ENCODE measurements around the gene LRP1B. TPM values are rescaled to one million over a fixed set of nuclear protein-coding genes. Genes with fewer than 3 reads are reported as not detected.

LRP1B gene
- total RNA-seq, 4 donors from 2014 or later, result 1.2 to 3.3 (median 2.6) TPM

DNA sequence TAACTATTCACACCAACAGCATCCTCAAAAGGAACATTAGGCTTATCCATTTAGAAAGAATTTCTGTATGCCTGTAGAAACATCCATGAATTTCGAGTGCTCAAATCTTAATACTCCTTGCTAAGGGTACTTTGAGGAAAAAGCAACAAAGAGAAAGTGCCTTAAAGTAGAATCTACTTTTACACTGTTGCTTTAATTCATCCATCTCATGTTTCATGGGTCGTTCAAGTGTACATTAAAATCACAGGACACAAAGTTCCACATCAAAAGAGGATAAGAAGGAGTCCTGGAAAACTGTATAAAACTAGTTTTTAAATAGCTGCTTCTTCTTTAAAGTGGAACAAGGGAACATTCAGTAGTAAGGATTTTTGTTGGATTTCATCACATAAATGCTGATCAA, 54.5 kb downstream of the LRP1B start:
- H3K27me3 ChIP-seq, result no peaks in the 10 kb centered on the region
- H3K9me3 ChIP-seq, result no peaks in the 10 kb centered on the region
- no peaks in the 10 kb centered on the region for H3K36me3 ChIP-seq
- H3K4me3 ChIP-seq, result no peak overlapping the region
- WGBS, 2 donors, result 33 to 37% methylated on average over 2 of the region's 2 CpGs
- H3K27ac ChIP-seq, result no peak overlapping the region
- H3K4me1 ChIP-seq, result no peaks in the 10 kb centered on the region
- TF ChIP-seq EP300 (IDR thresholded peaks at IDR 0.05) (no peak), POLR2A (IDR thresholded peaks at IDR 0.05) (no peak), CTCF (IDR thresholded peaks at IDR 0.05) (no peak)
- no peak for DNase-seq (ENCODE audit: low spot score in 2 of 2)

GRCh38 chr2:142075826-142076225, 55.0 kb downstream of the LRP1B start:
- 72 to 74% methylated on average over 2 of the region's 2 CpGs for WGBS, 2 donors
- H3K9me3 ChIP-seq, result no peaks in the 10 kb centered on the region
- H3K36me3 ChIP-seq, result no peaks in the 10 kb centered on the region
- H3K4me1 ChIP-seq, result no peaks in the 10 kb centered on the region
- TF ChIP-seq POLR2A (IDR thresholded peaks at IDR 0.05) (no peak), CTCF (IDR thresholded peaks at IDR 0.05) (no peak), EP300 (IDR thresholded peaks at IDR 0.05) (no peak)
- no peaks in the 10 kb centered on the region for H3K27me3 ChIP-seq
- no peak overlapping the region for H3K4me3 ChIP-seq
- H3K27ac ChIP-seq, result no peak overlapping the region
- DNase-seq (ENCODE audit: low spot score in 2 of 2), result no peak

DNA sequence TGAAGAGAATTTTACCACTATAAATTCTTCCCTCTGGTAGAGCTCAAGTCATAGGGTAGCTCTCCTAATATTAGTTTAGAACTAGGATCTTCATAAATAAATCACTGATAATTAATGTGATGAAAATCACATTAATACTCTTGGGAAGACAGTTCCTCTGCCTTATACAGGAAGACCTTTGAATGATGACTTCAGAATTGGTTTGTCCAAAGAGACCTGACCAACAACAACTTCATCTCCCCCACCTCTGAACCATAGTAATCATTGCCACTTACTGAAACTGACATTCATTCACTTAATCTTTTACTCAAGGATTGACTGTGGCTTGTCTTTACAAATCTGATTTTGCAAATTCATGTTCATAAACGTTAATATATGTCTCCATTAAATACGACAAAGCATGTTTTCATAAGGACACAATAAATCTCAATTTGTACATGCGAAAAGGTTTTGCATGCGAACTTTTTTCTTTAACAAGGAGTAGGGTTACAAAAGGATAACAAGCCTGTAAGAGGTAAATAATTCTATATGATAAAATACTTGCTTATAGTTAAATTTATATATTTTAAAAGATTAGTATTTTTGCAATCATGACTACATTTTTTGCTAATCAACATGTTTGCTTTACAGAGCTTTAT, 61.4 kb downstream of the LRP1B start:
- no peak for DNase-seq (ENCODE audit: low spot score in 2 of 2)

GRCh38 chr2:142065700-142066099, 65.1 kb downstream of the LRP1B start:
- TF ChIP-seq CTCF (IDR thresholded peaks at IDR 0.05) (no peak), POLR2A (IDR thresholded peaks at IDR 0.05) (no peak)
- H3K36me3 ChIP-seq, result no peaks in the 10 kb centered on the region
- 44 to 45% methylated on average over 3 of the region's 3 CpGs for WGBS, 2 donors
- no peaks in the 10 kb centered on the region for H3K9me3 ChIP-seq
- H3K27ac ChIP-seq, result no peak overlapping the region
- no peaks in the 10 kb centered on the region for H3K27me3 ChIP-seq
- no peak for DNase-seq (ENCODE audit: low spot score in 2 of 2)
- H3K4me3 ChIP-seq, result no peak overlapping the region
- peaks cover 0 to 4% (median 0%) of the 10 kb centered on the region in 4 donors for H3K4me1 ChIP-seq

More for the DNA sequence above, 61.4 kb downstream of the LRP1B start:
- TF ChIP-seq POLR2A (IDR thresholded peaks at IDR 0.05) (no peak), CTCF (IDR thresholded peaks at IDR 0.05) (no peak), EP300 (IDR thresholded peaks at IDR 0.05) (no peak)
- Histone ChIP-seq H3K27ac (no peak overlapping the region), H3K27me3 (no peaks in the 10 kb centered on the region), H3K4me3 (no peak overlapping the region), H3K36me3 (no peaks in the 10 kb centered on the region), H3K4me1 (peaks cover 0 to 4% (median 0%) of the 10 kb centered on the region in 4 donors), H3K9me3 (no peaks in the 10 kb centered on the region)
- 86% methylated on average over 4 of the region's 4 CpGs for WGBS, 2 donors

- no peak for TF ChIP-seq EP300 (IDR thresholded peaks at IDR 0.05)
- no peak overlapping the region for H3K4me3 ChIP-seq
- no peak for DNase-seq (ENCODE audit: low spot score in 2 of 2)
- no peaks in the 10 kb centered on the region for H3K9me3 ChIP-seq
- H3K4me1 ChIP-seq, result peaks cover 0 to 4% (median 0%) of the 10 kb centered on the region in 4 donors
- no peak overlapping the region for H3K27ac ChIP-seq
- WGBS, 2 donors, result 33 to 44% methylated on average over 1 of the region's 1 CpG
- H3K27me3 ChIP-seq, result no peaks in the 10 kb centered on the region
- no peaks in the 10 kb centered on the region for H3K36me3 ChIP-seq
Measured at GRCh38 chr2:142065156-142065555, 65.7 kb downstream of the LRP1B start.

Data from tibial nerve (tissue), 4 donors.